Measurements from ENCODE around the gene MPC1.

DNA sequence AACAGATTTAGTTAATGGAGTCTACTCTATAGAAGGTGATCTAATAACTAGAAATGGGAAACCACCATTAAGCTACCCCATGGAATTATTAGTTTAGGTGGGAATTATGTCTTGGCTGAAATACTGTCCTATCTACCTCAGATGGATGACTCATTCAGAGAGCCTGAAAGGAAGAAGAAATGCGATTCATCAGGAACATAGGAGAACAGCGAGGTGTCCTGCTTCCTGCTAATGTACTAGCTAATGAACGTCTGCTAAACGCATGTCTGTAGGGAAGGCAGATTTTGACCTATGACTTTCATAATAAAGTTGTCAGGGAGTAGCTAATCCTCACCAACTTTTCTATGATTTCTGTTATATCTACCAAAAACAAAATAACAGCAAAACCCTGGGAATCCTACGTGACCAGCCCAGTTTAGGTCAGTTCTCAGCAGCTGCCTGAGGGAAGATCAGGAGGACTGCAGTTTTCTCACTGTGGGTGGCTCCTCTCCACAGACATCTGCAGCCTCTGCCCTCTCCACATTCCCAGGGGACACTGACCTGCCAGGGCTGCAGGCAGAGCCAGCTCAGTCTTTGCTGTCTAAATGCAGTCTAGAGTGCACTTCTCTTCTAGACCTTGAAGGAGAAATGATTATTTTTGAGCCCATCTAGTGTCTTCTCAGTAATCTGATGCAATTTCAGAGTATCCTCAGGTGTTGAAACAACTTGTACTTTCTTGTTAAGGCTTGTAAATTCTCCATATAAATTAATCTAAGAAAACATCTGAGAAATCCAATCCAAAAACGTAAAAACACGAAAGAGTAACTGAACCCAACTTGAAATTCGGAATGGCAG, 22.3 kb downstream of the MPC1 start:
- TF ChIP-seq CTCF (IDR thresholded peaks at IDR 0.05; ENCODE audit: extremely low read depth in 1 of 2, insufficient read depth in 1 of 2, low read depth in 1 of 2, low read length in 2 of 2), result no peak
- TF ChIP-seq, protein P1, sequence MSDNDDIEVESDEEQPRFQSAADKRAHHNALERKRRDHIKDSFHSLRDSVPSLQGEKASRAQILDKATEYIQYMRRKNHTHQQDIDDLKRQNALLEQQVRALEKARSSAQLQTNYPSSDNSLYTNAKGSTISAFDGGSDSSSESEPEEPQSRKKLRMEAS (IDR thresholded peaks at IDR 0.05; ENCODE audit: insufficient read depth, insufficient read length), result no peak
- no peak for TF ChIP-seq POLR2AphosphoS5 (IDR thresholded peaks at IDR 0.05; ENCODE audit: insufficient read depth, low read depth, low read length)
- no peak for TF ChIP-seq EZH2 (IDR thresholded peaks at IDR 0.05; ENCODE audit: borderline replicate concordance, low read depth, low read length, severe bottlenecking)
- TF ChIP-seq POLR2A (IDR thresholded peaks at IDR 0.05; ENCODE audit: low read depth, low read length), result no peak
- TF ChIP-seq JUN (IDR thresholded peaks at IDR 0.05; ENCODE audit: borderline replicate concordance, insufficient read depth, insufficient read length, low read depth), result no peak
- no peak for TF ChIP-seq MYC (IDR thresholded peaks at IDR 0.05; ENCODE audit: low read depth, low read length)
- peak; percentile 76 for TF ChIP-seq FOS (IDR thresholded peaks at IDR 0.05; ENCODE audit: borderline replicate concordance, insufficient read depth, low read length)
- no peak for TF ChIP-seq GATA2 (IDR thresholded peaks at IDR 0.05; ENCODE audit: insufficient read depth, insufficient read length, low read depth, low read length)
